ENCODE results near the gene RAE1.

GRCh38 chr20:57397693-57398108, 46.6 kb downstream of the RAE1 start:
- TF ChIP-seq CTCF (IDR thresholded peaks at IDR 0.05) (no peak), POLR2A (IDR thresholded peaks at IDR 0.05) (no peak)

Data from right lobe of liver (tissue), 4 donors.